ENCODE measurements around the gene PSMG3.

The PSMG3 gene

GRCh38 chr7:1578513-1578912 lies 8.7 kb upstream of the PSMG3 start:
- DNase-seq = no peak

- DNase-seq = no peak
Observed at GRCh38 chr7:1576521-1577253, 6.9 kb upstream of the PSMG3 start.

- DNase-seq = no peak
Observed at GRCh38 chr7:1575809-1576208, 6.0 kb upstream of the PSMG3 start.

- DNase-seq = no peak
Observed at GRCh38 chr7:1572111-1572822, 2.4 kb upstream of the PSMG3 start.

- DNase-seq = no peak
Observed at GRCh38 chr7:1569440-1569832, 396 bp downstream of the PSMG3 start.

DNA sequence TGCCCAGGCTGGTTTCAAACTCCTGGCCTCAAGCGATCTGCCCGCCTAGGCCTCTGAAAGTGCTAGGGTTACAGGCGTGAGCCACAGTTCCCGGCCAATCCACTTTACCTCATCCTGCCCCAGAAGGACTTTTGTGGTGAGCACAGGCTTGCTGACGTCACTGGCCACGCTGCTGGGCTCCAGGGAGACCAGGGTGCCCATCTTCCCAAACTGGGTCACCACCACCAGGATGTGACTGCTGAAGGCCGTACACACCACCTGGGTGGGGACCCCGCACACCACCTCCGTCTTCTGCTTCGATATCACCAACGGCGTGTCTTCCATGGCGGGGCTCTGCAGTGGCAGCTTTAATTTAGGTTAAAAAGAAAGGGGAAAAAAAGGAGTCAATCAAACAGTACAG lies 816 bp downstream of the PSMG3 start:
- peak in 1 of 2 donors; percentile 49 for DNase-seq

GRCh38 chr7:1567896-1568510 lies 1.8 kb downstream of the PSMG3 start:
- DNase-seq = no peak

GRCh38 chr7:1567049-1567771 lies 2.6 kb downstream of the PSMG3 start:
- DNase-seq = no peak

DNA sequence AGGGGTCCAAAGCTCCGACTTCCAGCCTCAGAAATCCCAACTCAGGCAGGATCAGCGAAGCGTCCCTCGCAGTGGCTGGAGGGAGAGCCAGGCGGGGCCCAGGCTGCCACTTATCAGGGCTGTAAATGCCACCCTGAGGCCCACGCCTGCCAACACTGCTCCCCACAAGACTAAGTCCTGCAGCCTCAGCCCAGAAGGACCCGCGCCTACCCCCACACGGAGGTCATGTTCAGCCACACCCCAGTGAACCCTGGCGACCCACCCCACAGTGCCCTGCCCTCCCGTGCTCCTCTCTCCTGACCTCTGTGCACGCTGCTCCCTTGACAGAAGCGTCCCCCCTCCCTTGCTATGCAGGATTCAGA lies 3.2 kb downstream of the PSMG3 start:
- no peak for DNase-seq

DNA sequence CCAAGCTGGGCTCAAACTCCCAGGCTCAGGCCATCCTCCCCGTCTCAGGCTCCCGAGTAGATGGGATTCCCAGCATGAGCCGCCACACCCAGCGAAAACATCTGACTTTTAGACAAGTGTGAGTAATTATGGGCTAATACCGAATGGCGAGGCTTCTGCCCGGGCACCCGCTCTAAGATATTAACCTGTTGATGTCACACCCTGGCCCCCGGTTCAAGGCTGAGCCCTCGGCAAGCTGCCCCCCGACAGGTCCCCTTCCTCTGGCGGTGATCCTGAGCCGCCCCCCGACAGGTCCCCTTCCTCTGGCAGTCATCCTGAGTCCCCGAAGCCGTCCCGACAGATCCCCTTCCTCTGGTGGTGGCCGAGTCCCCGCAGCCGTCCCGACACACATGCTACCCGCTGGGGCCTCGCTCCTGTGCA lies 5.2 kb downstream of the PSMG3 start:
- no peak for DNase-seq

- DNase-seq = no peak
Observed at GRCh38 chr7:1563981-1564602, 5.7 kb downstream of the PSMG3 start.

DNA sequence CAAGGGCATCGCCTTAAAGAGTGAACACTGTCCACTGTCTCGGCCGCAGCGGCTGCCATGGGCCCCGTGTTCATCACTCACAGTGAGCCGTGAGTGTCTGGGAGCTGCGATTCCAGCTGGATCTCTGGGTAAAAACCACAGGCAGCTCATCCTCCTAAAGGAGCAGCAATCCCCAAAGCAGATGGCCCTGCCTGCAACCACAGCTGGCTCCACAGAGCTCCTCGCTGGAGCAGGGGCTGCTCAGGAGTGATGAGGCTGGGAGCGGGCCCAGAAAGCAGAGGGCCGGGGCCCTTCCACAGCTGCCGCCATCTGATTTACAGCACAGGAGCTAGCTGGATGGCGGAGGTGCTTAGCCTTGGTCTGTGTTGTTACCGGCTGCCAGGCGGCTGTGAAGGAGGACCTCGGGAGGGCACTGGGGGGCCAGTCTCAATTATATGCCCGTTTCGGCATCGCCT lies 7.2 kb downstream of the PSMG3 start:
- DNase-seq = no peak

- DNase-seq = no peak
Observed at GRCh38 chr7:1562116-1562515, 7.7 kb downstream of the PSMG3 start.

GRCh38 chr7:1561036-1561940 lies 8.5 kb downstream of the PSMG3 start:
- DNase-seq = no peak

GRCh38 chr7:1560620-1561031 lies 9.2 kb downstream of the PSMG3 start:
- DNase-seq = no peak

DNA sequence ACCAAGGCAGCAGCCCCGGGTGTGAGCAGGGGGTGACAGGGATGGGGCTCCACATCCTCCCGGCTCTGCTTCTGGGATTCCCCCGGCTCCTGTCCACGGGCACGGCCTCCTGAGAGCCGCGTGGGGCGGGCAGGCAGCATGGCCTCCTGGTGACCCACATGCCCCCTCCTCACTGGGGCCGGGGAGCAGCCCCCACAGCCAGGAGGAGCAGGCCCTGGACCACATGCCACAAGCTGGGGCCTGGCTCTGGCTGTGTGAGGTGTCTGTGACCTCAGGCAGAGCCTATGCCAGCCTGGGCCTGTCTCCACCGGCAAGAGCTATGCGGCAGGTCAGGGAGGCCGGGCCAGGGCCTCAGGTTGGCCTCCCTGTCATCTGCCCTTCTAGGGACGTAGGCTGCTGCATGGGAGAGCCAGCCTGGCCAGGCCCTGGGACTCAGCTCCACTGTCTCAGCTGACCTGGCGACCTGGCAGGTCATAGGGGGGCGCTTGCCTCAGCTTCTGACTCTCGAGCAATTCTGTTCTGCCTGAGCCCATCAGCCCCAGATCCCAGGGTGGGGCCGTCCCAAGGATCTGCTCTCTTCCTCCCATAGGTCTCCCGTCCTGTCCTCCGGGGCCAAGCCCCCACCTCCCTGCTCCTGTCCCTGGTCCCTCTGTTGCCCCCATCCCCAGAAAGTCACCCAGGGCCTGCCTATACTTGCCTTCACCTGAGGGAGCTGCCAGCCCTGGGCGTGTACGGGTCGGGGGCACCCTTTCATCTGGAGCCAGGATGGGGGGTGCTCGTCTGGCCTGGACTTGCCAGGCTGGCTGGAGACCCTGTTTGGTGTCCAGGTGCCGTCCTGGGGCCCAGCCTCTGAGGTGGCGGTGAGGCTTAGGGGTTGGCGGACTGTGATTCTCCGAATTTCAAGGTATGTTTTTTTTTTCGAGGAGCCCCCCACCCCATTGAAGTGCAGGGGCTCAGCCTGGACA lies 9.9 kb downstream of the PSMG3 start:
- DNase-seq = no peak

DNA sequence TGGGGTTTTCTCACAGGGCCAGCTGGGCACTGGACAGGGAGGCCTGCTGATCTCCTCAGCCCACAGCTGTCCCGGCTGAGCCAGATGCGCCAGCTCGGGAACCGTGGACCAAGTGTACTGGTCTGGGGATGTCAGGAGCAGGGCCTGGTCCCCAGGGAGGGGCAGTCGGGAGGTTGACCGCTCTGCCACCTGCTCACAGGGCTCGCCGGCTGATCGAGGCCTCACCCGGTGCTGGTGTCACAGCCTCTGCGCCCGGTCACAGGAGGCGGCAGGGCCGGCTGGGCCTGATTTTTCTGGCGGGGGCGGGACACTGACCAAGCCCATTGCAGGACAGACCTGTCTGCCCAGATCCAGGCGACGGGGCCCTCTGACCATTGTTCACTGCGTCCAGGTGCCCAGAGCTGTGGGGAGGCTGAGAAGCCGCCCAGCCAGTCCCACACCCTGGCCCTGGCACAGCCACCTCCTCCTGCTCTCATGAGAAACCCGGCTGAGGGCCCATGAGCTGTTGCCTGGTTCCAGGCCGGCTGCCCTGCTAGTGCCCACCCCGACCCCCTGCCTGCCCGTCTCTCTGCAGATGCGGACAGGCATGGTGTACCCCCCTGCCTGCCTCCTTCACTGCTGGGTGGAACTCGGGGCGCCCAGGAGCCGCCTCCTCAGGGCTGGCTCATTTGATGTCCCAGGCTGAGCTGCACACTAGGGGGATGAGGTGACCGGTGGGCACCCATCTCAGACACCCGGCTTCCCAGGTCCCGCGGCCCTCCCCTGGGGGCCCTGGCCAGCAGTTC lies 10.8 kb downstream of the PSMG3 start:
- DNase-seq = no peak

- no peak for DNase-seq
Observed at GRCh38 chr7:1558181-1558811, 11.5 kb downstream of the PSMG3 start.

GRCh38 chr7:1557771-1558170 lies 12.1 kb downstream of the PSMG3 start:
- no peak for DNase-seq

Data from CD4-positive, alpha-beta T cell treated with Interferon alpha-2 for 1 hour (primary cell).